Spinal cord (tissue), 10 donors: ENCODE data around the gene SERINC5. TPM values are rescaled to one million over a fixed set of nuclear protein-coding genes. Genes with fewer than 3 reads are reported as not detected.
"Not testable (repeated sequence)": the region's sequence is repeated elsewhere in the genome, so short reads cannot be mapped to it uniquely, and the experiment has no call there.

Experiments
- DNase-seq, 6 donors: peaks; one replicate each; pipeline versions ENCODE4 v3.0.0 to v3.0.0-alpha.2; 2013 to 2015; ENCODE audit warnings: low spot score in 6 of 6, low read depth in 4 of 6
- H3K27ac ChIP-seq: one replicate; pipeline ENCODE4 v1.5.1; 2013; ENCODE audit warnings: low read depth, low read length, control low read depth
- H3K27me3 ChIP-seq: one replicate; pipeline ENCODE4 v1.6.1; 2013; ENCODE audit warnings: low read length; ENCODE audit not compliant: control insufficient read depth, insufficient read depth
- H3K36me3 ChIP-seq: one replicate; pipeline ENCODE4 v1.6.1; 2013; ENCODE audit warnings: low read length; ENCODE audit not compliant: control insufficient read depth, insufficient read depth
- H3K4me1 ChIP-seq: one replicate; pipeline ENCODE4 v1.6.1; 2013; ENCODE audit warnings: low read length; ENCODE audit not compliant: control insufficient read depth, insufficient read depth
- H3K4me3 ChIP-seq: one replicate; pipeline ENCODE4 v1.5.1; 2013; ENCODE audit warnings: low read depth, low read length, control low read depth
- H3K9me3 ChIP-seq: one replicate; pipeline ENCODE4 v1.6.1; 2013; ENCODE audit warnings: low read length; ENCODE audit not compliant: control insufficient read depth, insufficient read depth
- WGBS: methylation state at CpG from one replicate; pipeline ENCODE4 v1.1.5; 2013; ENCODE audit warnings: missing lambda C conversion rate; ENCODE audit not compliant: insufficient coverage; 5-methylcytosine and 5-hydroxymethylcytosine counted together
- polyA plus RNA-seq, 2 donors: library from polyadenylated mRNA; unstranded; fragments of 120-200 nt; gene quantifications; one replicate each; pipeline ENCODE4 v1.2.1, GENCODE V29; 2013; ENCODE audit not compliant: insufficient read length in 2 of 2
- total RNA-seq, 2 donors: library from RNA; depleted of rRNA in 1 of 2; stranded (reverse); fragments of 120-200 nt in 1 of 2; fragments of >200 nt in 1 of 2; gene quantifications; one replicate each; pipeline versions ENCODE4 v1.2.3 to v1.2.4, GENCODE V29; 2013 to 2014
- donor health status: healthy.

The SERINC5 gene
- total and polyA plus RNA-seq, 4 donors = 43.2 to 67.5 (median 54.1) TPM

GRCh38 chr5:80154289-80154688 is 101.6 kb downstream of the SERINC5 start:
- H3K4me3 ChIP-seq, H3K9me3 ChIP-seq, DNase-seq, H3K27me3 ChIP-seq, H3K27ac ChIP-seq, H3K36me3 ChIP-seq: not testable (repeated sequence)
- H3K4me1 ChIP-seq = peaks cover 25% of the 10 kb centered on the region
- WGBS = 100% methylated on average over 3 of the region's 8 CpGs

DNA sequence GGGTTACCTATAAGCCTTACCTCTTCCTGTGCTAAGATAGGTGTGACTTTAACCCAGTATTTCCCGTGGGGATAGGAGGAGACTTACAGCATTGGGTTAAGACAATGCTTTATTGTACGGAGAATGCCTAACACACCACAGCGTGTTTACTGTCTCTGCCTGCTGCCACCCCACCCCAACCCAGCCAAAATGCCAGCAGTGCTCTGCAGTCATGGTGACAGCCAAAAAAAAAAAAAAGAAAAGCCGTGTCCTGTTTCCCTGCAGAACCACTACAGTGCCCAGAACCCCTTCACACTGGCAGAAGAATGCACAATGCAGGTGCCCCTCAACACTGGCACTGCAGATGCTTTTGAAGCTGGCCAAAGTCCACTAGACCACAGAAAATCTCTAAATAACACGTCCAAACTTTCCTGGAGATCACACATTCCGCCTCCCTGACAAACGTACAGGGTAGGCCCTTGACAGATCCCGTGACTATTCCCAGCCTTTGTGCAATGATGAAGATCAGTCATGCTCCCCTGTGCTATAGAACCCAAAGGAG is 102.2 kb downstream of the SERINC5 start:
- Histone ChIP-seq H3K27ac (no peak overlapping the region), H3K9me3 (no peaks in the 10 kb centered on the region), H3K36me3 (peaks cover 7% of the 10 kb centered on the region), H3K4me1 (peaks cover 26% of the 10 kb centered on the region), H3K4me3 (no peak overlapping the region), H3K27me3 (no peaks in the 10 kb centered on the region)
- WGBS = 29% methylated on average over 5 of the region's 8 CpGs
- DNase-seq = peak in 2 of 6 donors; percentile 65 to 66

DNA sequence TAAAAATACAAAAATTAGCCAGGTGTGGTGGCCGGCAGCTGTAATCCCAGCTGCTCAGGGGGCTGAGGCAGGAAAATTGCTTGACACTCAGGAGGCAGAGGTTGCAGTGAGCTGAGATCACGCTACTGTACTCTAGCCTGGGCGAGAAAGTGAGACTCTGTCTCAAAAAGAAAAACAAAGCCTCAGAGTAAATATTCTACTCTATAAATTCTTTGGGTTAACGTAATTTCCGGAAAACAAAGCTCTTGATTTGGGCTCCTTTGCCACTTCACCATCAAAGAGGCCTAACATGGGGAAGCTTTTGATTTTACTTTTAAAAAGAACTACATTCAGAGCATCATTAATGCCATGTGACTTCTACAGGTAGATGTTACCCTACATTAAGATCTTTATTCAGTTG is 103.1 kb downstream of the SERINC5 start:
- Histone ChIP-seq H3K27ac (no peak overlapping the region), H3K27me3 (no peaks in the 10 kb centered on the region), H3K36me3 (peaks cover 7% of the 10 kb centered on the region), H3K4me1 (peaks cover 34% of the 10 kb centered on the region), H3K9me3 (no peaks in the 10 kb centered on the region), H3K4me3 (no peak overlapping the region)
- 83% methylated on average over 2 of the region's 5 CpGs for WGBS
- DNase-seq = no peak

- Histone ChIP-seq H3K27me3 (no peaks in the 10 kb centered on the region), H3K4me1 (peaks cover 34% of the 10 kb centered on the region), H3K4me3 (no peak overlapping the region), H3K36me3 (peaks cover 9% of the 10 kb centered on the region), H3K9me3 (no peaks in the 10 kb centered on the region), H3K27ac (no peak overlapping the region)
- WGBS = 99% methylated on average over 6 of the region's 6 CpGs
- no peak for DNase-seq
Observed at GRCh38 chr5:80151890-80152289, 104.0 kb downstream of the SERINC5 start.

GRCh38 chr5:80150731-80151130 is 105.1 kb downstream of the SERINC5 start:
- no CpG with 5 or more reads among the region's 11 CpGs for WGBS
- Histone ChIP-seq H3K27ac (no peak overlapping the region), H3K4me1 (peaks cover 35% of the 10 kb centered on the region)

GRCh38 chr5:80149161-80149609 is 106.7 kb downstream of the SERINC5 start:
- 37% methylated on average over 3 of the region's 3 CpGs for WGBS
- peaks cover 32% of the 10 kb centered on the region for H3K4me1 ChIP-seq
- H3K27me3 ChIP-seq = no peaks in the 10 kb centered on the region
- H3K9me3 ChIP-seq = no peaks in the 10 kb centered on the region
- H3K36me3 ChIP-seq = peaks cover 12% of the 10 kb centered on the region
- peak overlapping the region; percentile 67 for H3K27ac ChIP-seq
- H3K4me3 ChIP-seq = no peak overlapping the region
- peak in 4 of 6 donors; percentile 36 to 80 (median 66) for DNase-seq

More at GRCh38 chr5:80150731-80151130, 105.1 kb downstream of the SERINC5 start:
- no peak for DNase-seq
- Histone ChIP-seq H3K36me3 (peaks cover 9% of the 10 kb centered on the region), H3K4me3 (no peak overlapping the region), H3K27me3 (no peaks in the 10 kb centered on the region), H3K9me3 (no peaks in the 10 kb centered on the region)

DNA sequence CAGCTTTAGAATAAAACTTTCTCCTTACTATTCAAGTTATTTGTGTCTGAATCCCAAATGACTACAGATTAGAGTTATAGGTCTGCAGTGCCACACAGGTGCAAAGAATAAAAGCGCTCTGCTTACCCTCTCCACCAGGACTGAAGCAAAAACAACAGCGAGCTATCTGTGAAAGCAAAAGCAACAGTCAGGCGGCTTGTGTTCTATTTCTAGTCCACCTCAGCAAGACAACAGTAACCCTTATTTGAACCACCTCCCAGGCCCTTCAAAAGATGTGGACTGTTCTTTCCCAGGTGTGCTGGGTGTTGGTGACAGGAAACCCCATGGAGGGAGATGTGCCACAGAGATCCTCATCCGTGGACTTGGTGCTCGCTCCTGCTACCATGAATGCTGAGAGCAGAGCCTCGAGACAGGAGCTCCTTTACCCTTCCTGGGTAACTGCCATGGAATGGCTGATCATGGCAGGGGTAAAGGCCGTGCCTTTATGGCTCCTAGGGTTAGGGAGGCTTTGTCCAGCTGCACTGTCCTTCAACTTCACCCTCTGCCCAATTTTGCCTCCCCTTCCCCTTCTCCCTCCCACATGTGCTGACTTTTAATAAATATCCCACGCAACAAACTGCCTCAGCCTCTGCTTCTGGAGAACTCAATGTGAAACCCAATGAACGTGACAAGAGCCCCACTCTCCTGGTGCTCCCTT is 108.6 kb downstream of the SERINC5 start:
- no peak overlapping the region for H3K27ac ChIP-seq
- no peaks in the 10 kb centered on the region for H3K9me3 ChIP-seq
- 90% methylated on average over 5 of the region's 9 CpGs for WGBS
- peaks cover 24% of the 10 kb centered on the region for H3K4me1 ChIP-seq
- H3K4me3 ChIP-seq = no peak overlapping the region
- peaks cover 15% of the 10 kb centered on the region for H3K36me3 ChIP-seq
- H3K27me3 ChIP-seq = no peaks in the 10 kb centered on the region
- no peak for DNase-seq

GRCh38 chr5:80146046-80146445 is 109.8 kb downstream of the SERINC5 start:
- WGBS = 70% methylated on average over 2 of the region's 9 CpGs
- H3K27me3 ChIP-seq = no peaks in the 10 kb centered on the region
- no peak overlapping the region for H3K27ac ChIP-seq
- no peaks in the 10 kb centered on the region for H3K9me3 ChIP-seq
- H3K4me3 ChIP-seq = no peak overlapping the region
- peaks cover 30% of the 10 kb centered on the region for H3K4me1 ChIP-seq
- peak in 2 of 6 donors; percentile 54 to 83 for DNase-seq
- H3K36me3 ChIP-seq = peaks cover 15% of the 10 kb centered on the region

DNA sequence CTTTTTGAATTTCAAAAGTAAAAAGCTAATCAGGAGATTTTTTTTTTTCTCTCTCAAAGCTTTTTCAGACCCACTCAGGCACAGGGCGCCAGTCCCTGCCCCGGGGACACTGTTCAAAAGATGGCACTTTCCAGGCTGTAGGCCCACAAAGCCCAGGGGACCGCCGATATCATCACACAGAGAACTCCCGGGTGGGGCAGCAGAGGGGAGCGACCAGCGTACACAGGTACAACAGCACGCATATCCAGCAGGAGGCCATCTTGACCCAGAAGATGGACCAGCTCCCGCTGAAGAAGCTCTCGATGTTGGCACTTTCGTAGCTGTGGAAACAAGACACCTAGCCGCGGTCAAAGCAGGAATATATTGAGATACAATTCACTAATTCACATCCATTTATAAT is 112.4 kb downstream of the SERINC5 start:
- H3K27ac ChIP-seq = no peak overlapping the region
- WGBS = 100% methylated on average over 10 of the region's 13 CpGs
- H3K36me3 ChIP-seq = peaks cover 10% of the 10 kb centered on the region
- H3K4me3 ChIP-seq = no peak overlapping the region
- peaks cover 16% of the 10 kb centered on the region for H3K4me1 ChIP-seq
- no peak for DNase-seq
- H3K27me3 ChIP-seq = no peaks in the 10 kb centered on the region
- H3K9me3 ChIP-seq = no peaks in the 10 kb centered on the region

- no peak for DNase-seq
Observed at GRCh38 chr5:80142996-80143395, 112.9 kb downstream of the SERINC5 start.

More at GRCh38 chr5:80142996-80143395, 112.9 kb downstream of the SERINC5 start:
- H3K36me3 ChIP-seq = peaks cover 10% of the 10 kb centered on the region
- WGBS = 77% methylated on average over 4 of the region's 6 CpGs
- H3K27me3 ChIP-seq = no peaks in the 10 kb centered on the region
- no peak overlapping the region for H3K4me3 ChIP-seq
- no peaks in the 10 kb centered on the region for H3K9me3 ChIP-seq
- H3K27ac ChIP-seq = no peak overlapping the region
- H3K4me1 ChIP-seq = peaks cover 11% of the 10 kb centered on the region
